ENCODE measurements around the gene PITX1.

DNA sequence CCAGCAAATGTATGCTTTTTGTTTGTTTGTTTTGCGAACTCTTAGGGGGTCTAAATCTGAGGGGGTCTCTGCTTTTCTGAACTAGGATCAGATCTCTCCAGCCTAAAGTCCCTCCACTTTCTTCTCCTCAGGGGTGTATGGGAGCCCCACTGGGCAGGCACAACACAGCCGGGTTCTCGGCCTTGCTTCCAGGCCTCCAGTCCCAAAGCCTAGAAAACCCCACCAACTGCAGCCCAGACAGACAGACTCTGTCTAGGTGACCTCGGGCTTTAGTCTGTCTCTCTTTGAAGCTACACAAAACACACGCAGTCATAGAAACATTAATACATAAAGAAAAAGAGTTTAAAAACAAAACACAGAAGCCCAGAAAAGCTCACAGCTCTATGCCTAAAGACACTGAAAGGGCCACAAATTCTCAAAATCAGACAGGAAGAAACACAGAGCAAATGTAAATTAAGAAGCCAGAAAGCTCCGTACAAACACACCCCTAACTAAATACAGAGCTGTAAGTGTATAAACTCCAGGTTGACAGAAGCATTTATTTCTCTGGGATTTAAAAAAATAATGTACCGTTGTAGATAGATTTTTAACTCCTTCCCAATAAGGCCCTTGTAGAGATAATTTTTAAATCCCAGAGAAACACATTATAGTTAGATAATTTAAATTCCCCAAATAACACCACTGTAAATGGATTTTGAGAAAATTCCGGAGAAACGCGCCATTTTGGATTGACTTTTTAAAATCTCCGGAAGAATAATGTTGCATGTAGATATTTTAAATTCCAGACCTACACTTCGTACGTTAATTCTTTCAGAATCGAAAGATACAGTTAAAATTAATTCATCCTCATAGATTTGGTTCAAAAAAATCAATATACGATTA is 2.0 kb downstream of the PITX1 start:
- TF ChIP-seq GLIS3 (CRISPR knock-in tag; IDR thresholded peaks at IDR 0.05) (no peak), TCF4 (CRISPR knock-in tag; IDR thresholded peaks at IDR 0.05; ENCODE audit: borderline replicate concordance) (no peak), ZFP30 (CRISPR knock-in tag; IDR thresholded peaks at IDR 0.05) (no peak), ZNF565 (CRISPR knock-in tag; conservative IDR thresholded peaks at IDR 0.05; ENCODE audit: low read depth) (no peak), ZNF8 (CRISPR knock-in tag; IDR thresholded peaks at IDR 0.05) (no peak), OSR1 (CRISPR knock-in tag; IDR thresholded peaks at IDR 0.05) (no peak), RARB (CRISPR knock-in tag; IDR thresholded peaks at IDR 0.05) (no peak), ISL1 (CRISPR knock-in tag; IDR thresholded peaks at IDR 0.05) (no peak), ZNF70 (CRISPR knock-in tag; IDR thresholded peaks at IDR 0.05) (no peak), ARNTL (CRISPR knock-in tag; IDR thresholded peaks at IDR 0.05; ENCODE audit: borderline replicate concordance, low read depth) (no peak)
- TF ChIP-seq, protein P1, sequence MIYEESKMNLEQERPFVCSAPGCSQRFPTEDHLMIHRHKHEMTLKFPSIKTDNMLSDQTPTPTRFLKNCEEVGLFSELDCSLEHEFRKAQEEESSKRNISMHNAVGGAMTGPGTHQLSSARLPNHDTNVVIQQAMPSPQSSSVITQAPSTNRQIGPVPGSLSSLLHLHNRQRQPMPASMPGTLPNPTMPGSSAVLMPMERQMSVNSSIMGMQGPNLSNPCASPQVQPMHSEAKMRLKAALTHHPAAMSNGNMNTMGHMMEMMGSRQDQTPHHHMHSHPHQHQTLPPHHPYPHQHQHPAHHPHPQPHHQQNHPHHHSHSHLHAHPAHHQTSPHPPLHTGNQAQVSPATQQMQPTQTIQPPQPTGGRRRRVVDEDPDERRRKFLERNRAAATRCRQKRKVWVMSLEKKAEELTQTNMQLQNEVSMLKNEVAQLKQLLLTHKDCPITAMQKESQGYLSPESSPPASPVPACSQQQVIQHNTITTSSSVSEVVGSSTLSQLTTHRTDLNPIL (CRISPR knock-in tag; IDR thresholded peaks at IDR 0.05; ENCODE audit: low read depth) = no peak
- TF ChIP-seq, protein P2, sequence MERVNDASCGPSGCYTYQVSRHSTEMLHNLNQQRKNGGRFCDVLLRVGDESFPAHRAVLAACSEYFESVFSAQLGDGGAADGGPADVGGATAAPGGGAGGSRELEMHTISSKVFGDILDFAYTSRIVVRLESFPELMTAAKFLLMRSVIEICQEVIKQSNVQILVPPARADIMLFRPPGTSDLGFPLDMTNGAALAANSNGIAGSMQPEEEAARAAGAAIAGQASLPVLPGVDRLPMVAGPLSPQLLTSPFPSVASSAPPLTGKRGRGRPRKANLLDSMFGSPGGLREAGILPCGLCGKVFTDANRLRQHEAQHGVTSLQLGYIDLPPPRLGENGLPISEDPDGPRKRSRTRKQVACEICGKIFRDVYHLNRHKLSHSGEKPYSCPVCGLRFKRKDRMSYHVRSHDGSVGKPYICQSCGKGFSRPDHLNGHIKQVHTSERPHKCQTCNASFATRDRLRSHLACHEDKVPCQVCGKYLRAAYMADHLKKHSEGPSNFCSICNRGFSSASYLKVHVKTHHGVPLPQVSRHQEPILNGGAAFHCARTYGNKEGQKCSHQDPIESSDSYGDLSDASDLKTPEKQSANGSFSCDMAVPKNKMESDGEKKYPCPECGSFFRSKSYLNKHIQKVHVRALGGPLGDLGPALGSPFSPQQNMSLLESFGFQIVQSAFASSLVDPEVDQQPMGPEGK (CRISPR knock-in tag; IDR thresholded peaks at IDR 0.05; ENCODE audit: borderline replicate concordance) = no peak
- TF ChIP-seq, protein P3, sequence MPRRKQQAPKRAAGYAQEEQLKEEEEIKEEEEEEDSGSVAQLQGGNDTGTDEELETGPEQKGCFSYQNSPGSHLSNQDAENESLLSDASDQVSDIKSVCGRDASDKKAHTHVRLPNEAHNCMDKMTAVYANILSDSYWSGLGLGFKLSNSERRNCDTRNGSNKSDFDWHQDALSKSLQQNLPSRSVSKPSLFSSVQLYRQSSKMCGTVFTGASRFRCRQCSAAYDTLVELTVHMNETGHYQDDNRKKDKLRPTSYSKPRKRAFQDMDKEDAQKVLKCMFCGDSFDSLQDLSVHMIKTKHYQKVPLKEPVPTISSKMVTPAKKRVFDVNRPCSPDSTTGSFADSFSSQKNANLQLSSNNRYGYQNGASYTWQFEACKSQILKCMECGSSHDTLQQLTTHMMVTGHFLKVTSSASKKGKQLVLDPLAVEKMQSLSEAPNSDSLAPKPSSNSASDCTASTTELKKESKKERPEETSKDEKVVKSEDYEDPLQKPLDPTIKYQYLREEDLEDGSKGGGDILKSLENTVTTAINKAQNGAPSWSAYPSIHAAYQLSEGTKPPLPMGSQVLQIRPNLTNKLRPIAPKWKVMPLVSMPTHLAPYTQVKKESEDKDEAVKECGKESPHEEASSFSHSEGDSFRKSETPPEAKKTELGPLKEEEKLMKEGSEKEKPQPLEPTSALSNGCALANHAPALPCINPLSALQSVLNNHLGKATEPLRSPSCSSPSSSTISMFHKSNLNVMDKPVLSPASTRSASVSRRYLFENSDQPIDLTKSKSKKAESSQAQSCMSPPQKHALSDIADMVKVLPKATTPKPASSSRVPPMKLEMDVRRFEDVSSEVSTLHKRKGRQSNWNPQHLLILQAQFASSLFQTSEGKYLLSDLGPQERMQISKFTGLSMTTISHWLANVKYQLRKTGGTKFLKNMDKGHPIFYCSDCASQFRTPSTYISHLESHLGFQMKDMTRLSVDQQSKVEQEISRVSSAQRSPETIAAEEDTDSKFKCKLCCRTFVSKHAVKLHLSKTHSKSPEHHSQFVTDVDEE (CRISPR knock-in tag; IDR thresholded peaks at IDR 0.05) = no peak
